HepG2 (cell line): ENCODE data around the gene PSMD8. TPM values are rescaled to one million over a fixed set of nuclear protein-coding genes. Genes with fewer than 3 reads are reported as not detected.
A peak's percentile ranks its signal among the peaks of the same experiment; 100 is the strongest.

ENCODE experiments used
- ATAC-seq: fragments of 200-7000 bp; cut with Tn5 transposase; 3 replicates; pipeline ENCODE4 v1.9.1; 2020; ENCODE audit warnings: mild to moderate bottlenecking, moderate library complexity
- BruUV-seq: library from RNA; stranded (reverse); fragments of 400-500 nt; replicated peaks from 2 replicates; lab custom pipeline; 2021; lab: Mats Ljungman, UMichigan
- CTCF ChIA-PET: fragments of 300-600 bp; formaldehyde crosslinking; extraction: SDS; loops from one replicate; lab custom pipeline; 2021; ENCODE audit warnings: low total read pairs, inconsistent platforms, low intra/inter-chr PET ratio; lab: Yijun Ruan, JAX
- POLR2A ChIA-PET: fragments of 350-600 bp; sonication (Branson Sonifier 250); formaldehyde crosslinking; loops from one replicate; lab custom pipeline; 2020; ENCODE audit warnings: antibody characterized with exemption, inconsistent platforms; lab: Yijun Ruan, JAX
- DNase-seq: peaks from one replicate; pipeline ENCODE4 v3.0.0-alpha.2; 2015; ENCODE audit warnings: low spot score
- FAIRE-seq: peaks from 3 replicates; lab custom pipeline; 2011; peaks lifted over from hg19 to GRCh38; lab: Jason Lieb, UNC
- H2AFZ ChIP-seq: one replicate; pipeline ENCODE4 v1.6.1; 2011; ENCODE audit warnings: low read length, inconsistent platforms
- H3K27ac ChIP-seq: fragments of 300-600 bp; 3 replicates; pipeline ENCODE4 v1.8.0; 2011; ENCODE audit warnings: mixed run types, mild to moderate bottlenecking, mixed read lengths, low read length, inconsistent platforms; ENCODE audit not compliant: insufficient read depth; ENCODE audit errors: extremely low read length
- H3K27me3 ChIP-seq, 2 experiments: fragments of 200-600 bp in 1 of 2; 2 replicates in 1 of 2; 3 replicates in 1 of 2; pipeline versions ENCODE4 v1.6.0 to v1.8.0; 2011; ENCODE audit warnings: low read length in 2 of 2, mild to moderate bottlenecking in 2 of 2, moderate library complexity in 2 of 2, inconsistent platforms in 1 of 2; ENCODE audit not compliant: insufficient read depth in 2 of 2, control insufficient read depth in 1 of 2
- H3K36me3 ChIP-seq, 2 experiments: fragments of 200-600 bp in 1 of 2; replicated peaks in 1 of 2; 2 replicates in 1 of 2; 3 replicates in 1 of 2; pipeline versions ENCODE4 v1.5.1 to v1.8.0; 2011; ENCODE audit warnings: low read length in 2 of 2, inconsistent platforms in 1 of 2; ENCODE audit not compliant: insufficient read depth in 2 of 2, control insufficient read depth in 1 of 2
- H3K4me1 ChIP-seq: 2 replicates; pipeline ENCODE4 v1.5.1; 2012; ENCODE audit warnings: low read length, inconsistent platforms; ENCODE audit not compliant: insufficient read depth
- H3K4me2 ChIP-seq: 2 replicates; pipeline ENCODE4 v1.6.0; 2011; ENCODE audit warnings: low read depth, low read length, inconsistent platforms
- H3K4me3 ChIP-seq, 3 experiments: fragments of 200-600 bp in 1 of 3; sonication (generic), shearing (Covaris generic) in 1 of 3; replicated peaks in 1 of 3; 2 replicates each; pipeline ENCODE4 v1.5.1; 2011 to 2016; ENCODE audit warnings: low read length in 3 of 3, inconsistent platforms in 2 of 3, low read depth in 2 of 3, mild to moderate bottlenecking in 2 of 3, control low read depth in 1 of 3, mixed read lengths in 1 of 3; ENCODE audit not compliant: insufficient read depth in 1 of 3
- H3K79me2 ChIP-seq: one replicate; pipeline ENCODE4 v1.6.1; 2011; ENCODE audit warnings: low read length, inconsistent platforms; ENCODE audit not compliant: insufficient read depth
- H3K9ac ChIP-seq: 2 replicates; pipeline ENCODE4 v1.6.0; 2011; ENCODE audit warnings: mild to moderate bottlenecking, low read depth, low read length, inconsistent platforms; ENCODE audit not compliant: insufficient read depth
- H3K9me3 ChIP-seq: 2 replicates; pipeline ENCODE4 v1.5.1; 2012; ENCODE audit warnings: mild to moderate bottlenecking, low read length
- H4K20me1 ChIP-seq: 2 replicates; pipeline ENCODE4 v1.6.0; 2011; ENCODE audit warnings: inconsistent platforms, mild to moderate bottlenecking, low read length, moderate library complexity; ENCODE audit not compliant: insufficient read depth
- AKAP8 ChIP-seq: sonication (generic); formaldehyde crosslinking; IDR thresholded peaks from 2 replicates; pipeline ENCODE4 v1.5.1; 2020; ENCODE audit warnings: mild to moderate bottlenecking, missing genetic modification reagents
- CBX2 ChIP-seq, 2 experiments: fragments of 200-600 bp in 1 of 2; sonication (generic); formaldehyde crosslinking in 1 of 2; IDR thresholded peaks; 2 replicates each; pipeline versions ENCODE4 v1.7.0 to v1.8.1; 2018 to 2022; ENCODE audit warnings: low read depth in 2 of 2, low read length in 1 of 2, mild to moderate bottlenecking in 1 of 2, missing genetic modification reagents in 1 of 2
- GATAD1 ChIP-seq: IDR thresholded peaks from 2 replicates; pipeline ENCODE4 v1.6.1; 2016; ENCODE audit warnings: missing genetic modification reagents, missing compliant biosample characterization
- MZF1 ChIP-seq: sonication (generic); formaldehyde crosslinking; IDR thresholded peaks from 2 replicates; pipeline ENCODE4 v1.8.1; 2023; ENCODE audit warnings: mild to moderate bottlenecking, missing genetic modification reagents, borderline replicate concordance
- RFX3 ChIP-seq: IDR thresholded peaks from 2 replicates; pipeline ENCODE4 v1.6.1; 2016; ENCODE audit warnings: missing biosample characterization, missing genetic modification reagents
- RXRB ChIP-seq: IDR thresholded peaks from 2 replicates; pipeline ENCODE4 v1.6.1; 2016; ENCODE audit warnings: borderline replicate concordance, missing genetic modification reagents, missing compliant biosample characterization
- SKI ChIP-seq: fragments of 450-650 bp; IDR thresholded peaks from one replicate; pipeline ENCODE4 v1.6.1; 2018; ENCODE audit warnings: mild to moderate bottlenecking; ENCODE audit not compliant: partially characterized antibody
- TBP ChIP-seq: sonication (generic); formaldehyde crosslinking; IDR thresholded peaks from 2 replicates; pipeline ENCODE4 v1.5.0; 2020; ENCODE audit warnings: missing genetic modification reagents
- TP53 ChIP-seq: sonication (generic); formaldehyde crosslinking; conservative IDR thresholded peaks from 2 replicates; pipeline ENCODE4 v1.4.0; 2020; ENCODE audit warnings: missing genetic modification reagents
- U2AF2 ChIP-seq: fragments of 200-400 bp; formaldehyde crosslinking; IDR thresholded peaks from 2 replicates; pipeline ENCODE4 v1.6.1; 2017; ENCODE audit warnings: low read depth, mild to moderate bottlenecking, low read length
- ZBTB3 ChIP-seq: sonication (generic); formaldehyde crosslinking; IDR thresholded peaks from 2 replicates; pipeline ENCODE4 v1.4.0; 2020; ENCODE audit warnings: low read depth, mild to moderate bottlenecking, moderate library complexity, missing genetic modification reagents, borderline replicate concordance
- ZSCAN22 ChIP-seq: sonication (generic); formaldehyde crosslinking; IDR thresholded peaks from 2 replicates; pipeline ENCODE4 v1.4.0; 2020; ENCODE audit warnings: mild to moderate bottlenecking, missing genetic modification reagents
- WGBS: methylation state at CpG from one replicate; pipeline ENCODE4 v1.1.6; 2017; ENCODE audit warnings: low lambda C conversion rate; 5-methylcytosine and 5-hydroxymethylcytosine counted together
- in situ Hi-C: cut with HindIII; loops from 2 replicates; pipeline ENCODE4 v1.10.0; 2017; ENCODE audit warnings: low pct_unique_long_range_greater_than_20kb; ENCODE audit not compliant: extremely low pct_ligation_motif_present
- intact Hi-C: fragments of 100-400 bp; cut with micrococcal nuclease; formaldehyde crosslinking; loops from one replicate; pipeline ENCODE4 v1.10.0; 2022; ENCODE audit not compliant: unreplicated experiment
- polyA plus RNA-seq, 8 experiments: library from polyadenylated mRNA; depleted of rRNA in 3 of 8; stranded (reverse) in 7 of 8; unstranded in 1 of 8; fragments of >200 nt; fragmentation: Illumina TruSeq in 4 of 8; extraction: Trizol in 4 of 8; gene quantifications; 2 replicates each; pipeline versions ENCODE4 v1.2.1 to v1.2.3, GENCODE V29; 2011 to 2016; ENCODE audit warnings: low read depth in 4 of 8, missing spikeins in 1 of 8, mixed read lengths in 1 of 8; ENCODE audit not compliant: insufficient read depth in 1 of 8
- total RNA-seq, 5 experiments: library from RNA; depleted of rRNA; stranded (reverse); fragments of >200 nt; fragmentation: Illumina TruSeq; extraction: Trizol; gene quantifications; 2 replicates each; pipeline ENCODE4 v1.2.3, GENCODE V29; 2016; ENCODE audit warnings: low read depth in 1 of 5
- TF ChIP-seq, protein P1 (sequence below): sonication (generic); formaldehyde crosslinking; IDR thresholded peaks from 2 replicates; pipeline ENCODE4 v1.8.1; 2023; ENCODE audit warnings: mild to moderate bottlenecking, missing genetic modification reagents
- TF ChIP-seq, protein P2 (sequence below): sonication (generic); formaldehyde crosslinking; IDR thresholded peaks from 2 replicates; pipeline ENCODE4 v1.5.1; 2020; ENCODE audit warnings: missing genetic modification reagents, mild to moderate bottlenecking, borderline replicate concordance
- TF ChIP-seq, protein P3 (sequence below): sonication (generic); IDR thresholded peaks from 2 replicates; pipeline ENCODE4 v1.6.1; 2016; ENCODE audit warnings: low read depth, borderline replicate concordance
- TF ChIP-seq, protein P4 (sequence below): sonication (generic); formaldehyde crosslinking; IDR thresholded peaks from 2 replicates; pipeline ENCODE4 v1.4.0; 2020; ENCODE audit warnings: missing genetic modification reagents, mild to moderate bottlenecking, borderline replicate concordance

Gene PSMD8
- total and polyA plus RNA-seq, 2 of the 13 experiments (the other 11 are each of a cell fraction or from before 2014, with no cell fraction given): 162 to 296 TPM

DNA sequence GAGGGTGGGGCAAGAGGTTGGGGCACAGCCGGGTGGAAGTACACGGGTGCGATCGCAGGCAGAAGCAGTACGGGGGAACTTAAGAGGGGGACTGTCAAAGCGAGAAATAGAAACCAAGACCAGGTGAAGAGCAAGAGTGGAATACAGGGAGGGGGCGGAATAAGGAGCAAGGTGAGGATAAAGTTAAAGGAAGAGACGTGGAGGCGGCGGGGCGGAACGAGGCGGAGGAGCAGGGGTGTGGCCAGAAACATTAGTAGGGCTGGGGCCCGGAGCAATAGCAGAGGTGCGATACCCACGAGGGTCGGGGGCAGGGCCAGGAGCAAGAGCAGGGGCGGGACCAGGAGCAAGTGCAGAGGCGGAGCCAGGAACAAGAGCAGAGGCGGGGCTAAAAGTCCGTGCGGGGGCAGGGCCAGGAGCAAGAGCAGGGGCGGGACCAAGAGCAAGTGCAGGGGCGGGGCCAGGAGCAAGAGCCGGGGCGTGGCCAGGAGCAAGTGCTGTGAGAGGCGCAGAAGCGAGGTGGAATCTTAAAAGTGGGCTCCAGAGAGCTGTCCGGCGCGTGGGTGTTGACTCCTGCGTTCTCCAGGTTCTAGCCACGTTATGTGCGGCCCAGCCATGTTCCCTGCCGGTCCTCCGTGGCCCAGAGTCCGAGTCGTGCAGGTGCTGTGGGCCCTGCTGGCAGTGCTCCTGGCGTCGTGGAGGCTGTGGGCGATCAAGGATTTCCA lies 37.6 kb upstream of the PSMD8 start:
- ATAC-seq: peak; percentile 64
- ChIA-PET POLR2A (interaction anchor here (2.1 kb wide), 1 partner anchor 38 kb away, joined by 25 read pairs; the partner anchor contains the start of gene PSMD8), CTCF (interaction anchor here (3.5 kb wide), 1 partner anchor 103 kb away, joined by 27 read pairs; no protein-coding TSS in a partner anchor)
- Histone ChIP-seq H3K4me3 (peak overlapping the region; percentile 74 to 85 (median 75)), H2AFZ (peak overlapping the region; percentile 55), H3K4me2 (peak overlapping the region; percentile 99), H4K20me1 (no peaks in the 10 kb centered on the region), H3K9me3 (no peaks in the 10 kb centered on the region), H3K79me2 (no peaks in the 10 kb centered on the region), H3K36me3 (no peaks in the 10 kb centered on the region), H3K9ac (peak overlapping the region; percentile 48), H3K27me3 (no peaks in the 10 kb centered on the region), H3K4me1 (peaks cover 10% of the 10 kb centered on the region), H3K27ac (peak overlapping the region; percentile 30)
- BruUV-seq: no TSS peak
- 2% methylated on average over 29 of the region's 41 CpGs for WGBS
- DNase-seq: peak; percentile 70
- in situ Hi-C loops: no loop called here
- FAIRE-seq: peak; percentile 47
- intact Hi-C loops: no loop called here
- TF ChIP-seq TP53 (CRISPR knock-in tag) (no peak), RXRB (CRISPR knock-in tag) (no peak), ZBTB3 (CRISPR knock-in tag) (no peak), TBP (CRISPR knock-in tag) (no peak), GATAD1 (CRISPR knock-in tag) (no peak), ZSCAN22 (CRISPR knock-in tag) (no peak), AKAP8 (CRISPR knock-in tag) (no peak), SKI (no peak), U2AF2 (no peak), MZF1 (CRISPR knock-in tag) (no peak), RFX3 (CRISPR knock-in tag) (no peak), CBX2 (IDR thresholded peaks at IDR 0.05; ENCODE audit: low read depth, low read length) (no peak), CBX2 (CRISPR knock-in tag; IDR thresholded peaks at IDR 0.05; ENCODE audit: low read depth) (no peak)
- TF ChIP-seq, protein P1, sequence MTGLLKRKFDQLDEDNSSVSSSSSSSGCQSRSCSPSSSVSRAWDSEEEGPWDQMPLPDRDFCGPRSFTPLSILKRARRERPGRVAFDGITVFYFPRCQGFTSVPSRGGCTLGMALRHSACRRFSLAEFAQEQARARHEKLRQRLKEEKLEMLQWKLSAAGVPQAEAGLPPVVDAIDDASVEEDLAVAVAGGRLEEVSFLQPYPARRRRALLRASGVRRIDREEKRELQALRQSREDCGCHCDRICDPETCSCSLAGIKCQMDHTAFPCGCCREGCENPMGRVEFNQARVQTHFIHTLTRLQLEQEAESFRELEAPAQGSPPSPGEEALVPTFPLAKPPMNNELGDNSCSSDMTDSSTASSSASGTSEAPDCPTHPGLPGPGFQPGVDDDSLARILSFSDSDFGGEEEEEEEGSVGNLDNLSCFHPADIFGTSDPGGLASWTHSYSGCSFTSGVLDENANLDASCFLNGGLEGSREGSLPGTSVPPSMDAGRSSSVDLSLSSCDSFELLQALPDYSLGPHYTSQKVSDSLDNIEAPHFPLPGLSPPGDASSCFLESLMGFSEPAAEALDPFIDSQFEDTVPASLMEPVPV (CRISPR knock-in tag): peak; percentile 91
- TF ChIP-seq, protein P2, sequence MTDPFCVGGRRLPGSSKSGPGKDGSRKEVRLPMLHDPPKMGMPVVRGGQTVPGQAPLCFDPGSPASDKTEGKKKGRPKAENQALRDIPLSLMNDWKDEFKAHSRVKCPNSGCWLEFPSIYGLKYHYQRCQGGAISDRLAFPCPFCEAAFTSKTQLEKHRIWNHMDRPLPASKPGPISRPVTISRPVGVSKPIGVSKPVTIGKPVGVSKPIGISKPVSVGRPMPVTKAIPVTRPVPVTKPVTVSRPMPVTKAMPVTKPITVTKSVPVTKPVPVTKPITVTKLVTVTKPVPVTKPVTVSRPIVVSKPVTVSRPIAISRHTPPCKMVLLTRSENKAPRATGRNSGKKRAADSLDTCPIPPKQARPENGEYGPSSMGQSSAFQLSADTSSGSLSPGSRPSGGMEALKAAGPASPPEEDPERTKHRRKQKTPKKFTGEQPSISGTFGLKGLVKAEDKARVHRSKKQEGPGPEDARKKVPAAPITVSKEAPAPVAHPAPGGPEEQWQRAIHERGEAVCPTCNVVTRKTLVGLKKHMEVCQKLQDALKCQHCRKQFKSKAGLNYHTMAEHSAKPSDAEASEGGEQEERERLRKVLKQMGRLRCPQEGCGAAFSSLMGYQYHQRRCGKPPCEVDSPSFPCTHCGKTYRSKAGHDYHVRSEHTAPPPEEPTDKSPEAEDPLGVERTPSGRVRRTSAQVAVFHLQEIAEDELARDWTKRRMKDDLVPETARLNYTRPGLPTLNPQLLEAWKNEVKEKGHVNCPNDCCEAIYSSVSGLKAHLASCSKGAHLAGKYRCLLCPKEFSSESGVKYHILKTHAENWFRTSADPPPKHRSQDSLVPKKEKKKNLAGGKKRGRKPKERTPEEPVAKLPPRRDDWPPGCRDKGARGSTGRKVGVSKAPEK: no peak
- TF ChIP-seq, protein P3, sequence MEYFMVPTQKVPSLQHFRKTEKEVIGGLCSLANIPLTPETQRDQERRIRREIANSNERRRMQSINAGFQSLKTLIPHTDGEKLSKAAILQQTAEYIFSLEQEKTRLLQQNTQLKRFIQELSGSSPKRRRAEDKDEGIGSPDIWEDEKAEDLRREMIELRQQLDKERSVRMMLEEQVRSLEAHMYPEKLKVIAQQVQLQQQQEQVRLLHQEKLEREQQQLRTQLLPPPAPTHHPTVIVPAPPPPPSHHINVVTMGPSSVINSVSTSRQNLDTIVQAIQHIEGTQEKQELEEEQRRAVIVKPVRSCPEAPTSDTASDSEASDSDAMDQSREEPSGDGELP: no peak
- TF ChIP-seq, protein P4, sequence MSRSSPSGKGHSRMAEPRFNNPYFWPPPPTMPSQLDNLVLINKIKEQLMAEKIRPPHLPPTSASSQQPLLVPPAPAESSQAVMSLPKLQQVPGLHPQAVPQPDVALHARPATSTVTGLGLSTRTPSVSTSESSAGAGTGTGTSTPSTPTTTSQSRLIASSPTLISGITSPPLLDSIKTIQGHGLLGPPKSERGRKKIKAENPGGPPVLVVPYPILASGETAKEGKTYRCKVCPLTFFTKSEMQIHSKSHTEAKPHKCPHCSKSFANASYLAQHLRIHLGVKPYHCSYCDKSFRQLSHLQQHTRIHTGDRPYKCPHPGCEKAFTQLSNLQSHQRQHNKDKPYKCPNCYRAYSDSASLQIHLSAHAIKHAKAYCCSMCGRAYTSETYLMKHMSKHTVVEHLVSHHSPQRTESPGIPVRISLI (CRISPR knock-in tag): no peak
